SKM-1 treated with dmso at 0.1 percent for 144 hours (cell line): ENCODE data around the gene HCFC1R1.

Source experiments
- DNase-seq: peaks from one replicate; lab custom pipeline; 2025; ENCODE audit not compliant: unreplicated experiment; lab: John Stamatoyannopoulos, UW

The HCFC1R1 gene

DNA sequence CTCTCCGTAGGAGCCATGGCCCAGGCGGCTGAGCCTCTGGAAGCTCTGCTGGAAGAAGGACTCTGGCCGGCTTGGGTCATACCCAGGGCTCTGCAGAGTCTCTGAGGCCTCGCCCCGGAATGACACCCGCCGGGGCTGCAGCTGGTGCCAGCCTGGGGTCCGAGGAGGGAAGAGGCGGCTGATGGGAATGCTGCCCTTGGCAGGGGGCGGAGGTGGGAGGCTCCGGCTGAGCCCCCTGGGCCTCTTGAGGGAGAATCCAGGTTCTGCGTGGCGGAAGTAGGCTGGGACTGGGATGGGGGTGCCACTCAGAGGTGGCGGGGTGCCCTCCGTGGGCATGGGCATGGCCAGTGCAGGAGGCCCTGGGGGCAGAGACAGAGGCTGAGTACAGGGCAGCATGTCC lies 47.1 kb downstream of the HCFC1R1 start:
- no peak for DNase-seq

- DNase-seq: no peak
Measured at GRCh38 chr16:2976201-2976600, 47.5 kb downstream of the HCFC1R1 start.

- no peak for DNase-seq
Measured at GRCh38 chr16:2975161-2975795, 48.5 kb downstream of the HCFC1R1 start.

GRCh38 chr16:2974319-2975056 lies 49.3 kb downstream of the HCFC1R1 start:
- DNase-seq: no peak

GRCh38 chr16:2973605-2974318 lies 50.0 kb downstream of the HCFC1R1 start:
- DNase-seq: no peak

GRCh38 chr16:2973093-2973492 lies 50.6 kb downstream of the HCFC1R1 start:
- no peak for DNase-seq
